Measurements from ENCODE around the gene TRPM5. TPM values are rescaled to one million over a fixed set of nuclear protein-coding genes. Genes with fewer than 3 reads are reported as not detected.

TRPM5 gene
- total RNA-seq, 4 donors from 2014 or later: 1.4 to 7.5 (median 4.3) TPM

DNA sequence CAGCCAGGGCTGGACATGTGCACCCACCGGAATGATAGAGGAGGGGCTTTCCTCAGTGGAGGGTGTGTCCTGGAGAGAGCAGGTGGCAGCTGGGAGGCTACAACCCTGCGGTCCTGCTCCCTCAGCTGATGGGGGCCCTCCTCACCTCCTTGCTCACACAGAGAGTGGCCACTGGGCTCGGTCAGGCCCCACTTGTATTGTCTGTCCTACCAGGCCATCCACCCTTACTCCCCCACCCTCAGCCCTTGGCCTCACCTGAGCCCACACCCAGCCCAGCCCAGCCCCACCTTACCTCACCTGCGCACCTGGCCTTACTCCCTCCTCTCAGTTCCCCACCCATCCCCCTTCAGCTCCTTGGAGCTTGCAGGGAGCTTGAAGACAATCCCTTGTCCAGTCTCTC, 3.1 kb downstream of the TRPM5 start:
- in situ Hi-C loops (cut with MboI; ENCODE audit: low pct_ligation_motif_present in 1 of 4, low pct_unique_long_range_greater_than_20kb in 1 of 4, low sequenced_read_pairs in 3 of 4): loop anchor here in 1 of 4 donors (25.0 kb wide), 1 partner anchor 446 kb away; the partner anchor contains the start of gene CDKN1C
- H3K9me3 ChIP-seq: no peaks in the 10 kb centered on the region
- TF ChIP-seq CTCF (IDR thresholded peaks at IDR 0.05) (no peak), EP300 (IDR thresholded peaks at IDR 0.05; ENCODE audit: low read depth) (no peak), POLR2AphosphoS5 (IDR thresholded peaks at IDR 0.05) (no peak), POLR2A (IDR thresholded peaks at IDR 0.05) (no peak)
- peak; percentile 73 for DNase-seq
- no peaks in the 10 kb centered on the region for H3K36me3 ChIP-seq
- H3K4me3 ChIP-seq: no peak overlapping the region
- H3K27ac ChIP-seq: peak overlapping the region in 2 of 4 donors; percentile 9 to 51
- H3K4me1 ChIP-seq: peaks cover 0 to 38% (median 29%) of the 10 kb centered on the region in 4 donors
- intact Hi-C loops (cut with DNase I; ENCODE audit: low total_unique reads): no loop called here
- 45% methylated on average over 3 of the region's 4 CpGs; no CpG with 5 or more reads in 1 of the 2 donors for WGBS, 2 donors (ENCODE audit: low coverage in 1 of 2)
- peaks cover 19% of the 10 kb centered on the region for H3K27me3 ChIP-seq

DNA sequence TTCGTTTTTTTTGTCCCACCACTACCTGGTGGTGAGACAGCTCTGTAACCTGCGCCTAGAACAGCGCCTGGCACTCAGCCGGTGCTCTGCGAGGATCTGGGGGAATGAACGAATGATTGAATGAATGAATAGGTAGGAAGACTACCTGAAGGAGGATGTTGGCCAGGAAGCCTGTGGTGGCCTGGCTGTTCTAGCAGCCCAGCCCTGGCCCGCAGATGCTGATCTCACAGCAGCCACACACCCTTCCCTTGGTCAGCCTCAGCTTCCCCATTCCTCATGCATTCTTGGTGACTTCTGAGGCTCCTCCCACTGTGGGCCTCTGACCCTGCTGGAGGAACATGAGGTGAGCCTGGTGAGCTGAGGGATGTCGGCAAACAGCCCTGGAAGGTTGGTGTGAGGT, 3.7 kb downstream of the TRPM5 start:
- H3K9me3 ChIP-seq: no peaks in the 10 kb centered on the region
- no peak for TF ChIP-seq CTCF (IDR thresholded peaks at IDR 0.05)
- TF ChIP-seq POLR2AphosphoS5 (IDR thresholded peaks at IDR 0.05): no peak
- no peak for TF ChIP-seq EP300 (IDR thresholded peaks at IDR 0.05; ENCODE audit: low read depth)
- TF ChIP-seq POLR2A (IDR thresholded peaks at IDR 0.05): no peak
- peak overlapping the region in 1 of 4 donors; percentile 51 for H3K27ac ChIP-seq
- peaks cover 18% of the 10 kb centered on the region for H3K27me3 ChIP-seq
- in situ Hi-C loops (cut with MboI; ENCODE audit: low pct_ligation_motif_present in 1 of 4, low pct_unique_long_range_greater_than_20kb in 1 of 4, low sequenced_read_pairs in 3 of 4) (loop anchor here in 1 of 4 donors (25.0 kb wide), 1 partner anchor 447 kb away; the partner anchor contains the start of gene CDKN1C), intact Hi-C loops (cut with DNase I; ENCODE audit: low total_unique reads) (no loop called here)
- 68 to 81% methylated on average over 7 to 8 of the region's 8 CpGs for WGBS, 2 donors (ENCODE audit: low coverage in 1 of 2)
- DNase-seq: no peak
- H3K4me3 ChIP-seq: no peak overlapping the region
- H3K4me1 ChIP-seq: peaks cover 0 to 32% (median 24%) of the 10 kb centered on the region in 4 donors
- no peaks in the 10 kb centered on the region for H3K36me3 ChIP-seq

GRCh38 chr11:2439820-2440219, 4.5 kb downstream of the TRPM5 start:
- DNase-seq: no peak
- H3K27ac ChIP-seq: no peak overlapping the region
- H3K4me1 ChIP-seq: peaks cover 0 to 30% (median 19%) of the 10 kb centered on the region in 4 donors
- intact Hi-C loops (cut with DNase I; ENCODE audit: low total_unique reads) (no loop called here), in situ Hi-C loops (cut with MboI; ENCODE audit: low pct_ligation_motif_present in 1 of 4, low pct_unique_long_range_greater_than_20kb in 1 of 4, low sequenced_read_pairs in 3 of 4) (loop anchor here in 2 of 4 donors (10.0 to 25.0 kb wide), 3 partner anchors 85 to 455 kb away; partner anchors contain the start of gene CDKN1C (in 1 of the 2))
- no peaks in the 10 kb centered on the region for H3K36me3 ChIP-seq
- WGBS, 2 donors (ENCODE audit: low coverage in 1 of 2): 93 to 96% methylated on average over 3 of the region's 3 CpGs
- no peak overlapping the region for H3K4me3 ChIP-seq
- H3K27me3 ChIP-seq: peaks cover 13% of the 10 kb centered on the region
- TF ChIP-seq EP300 (IDR thresholded peaks at IDR 0.05; ENCODE audit: low read depth): no peak
- no peak for TF ChIP-seq CTCF (IDR thresholded peaks at IDR 0.05)
- TF ChIP-seq POLR2AphosphoS5 (IDR thresholded peaks at IDR 0.05): no peak
- TF ChIP-seq POLR2A (IDR thresholded peaks at IDR 0.05): no peak
- H3K9me3 ChIP-seq: no peaks in the 10 kb centered on the region

DNA sequence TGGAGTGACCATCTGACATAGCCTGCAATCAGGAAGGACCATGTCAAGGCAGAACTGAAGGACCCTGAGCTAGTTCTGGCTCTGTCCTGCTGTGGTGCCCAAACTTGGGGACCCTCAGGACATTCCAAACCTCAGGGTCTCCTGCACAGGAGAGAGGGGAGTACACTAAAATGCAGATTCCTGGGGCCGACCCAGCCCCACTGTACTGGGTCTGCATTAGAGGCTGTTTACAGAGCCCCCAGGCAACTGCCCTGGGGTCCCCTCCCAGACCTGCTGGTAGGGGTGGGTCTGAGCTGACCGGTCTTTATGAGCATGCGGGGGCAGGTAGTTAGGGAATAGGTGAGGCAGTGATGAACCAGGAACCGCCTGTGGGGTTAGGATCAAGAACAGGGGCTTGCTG, 6.8 kb downstream of the TRPM5 start:
- WGBS, 2 donors (ENCODE audit: low coverage in 1 of 2): 63 to 92% methylated on average over 3 to 4 of the region's 4 CpGs
- Histone ChIP-seq H3K36me3 (no peaks in the 10 kb centered on the region), H3K27me3 (peaks cover 3% of the 10 kb centered on the region), H3K27ac (no peak overlapping the region), H3K9me3 (no peaks in the 10 kb centered on the region), H3K4me3 (no peak overlapping the region), H3K4me1 (peaks cover 0 to 16% (median 11%) of the 10 kb centered on the region in 4 donors)
- no peak for DNase-seq
- intact Hi-C loops (cut with DNase I; ENCODE audit: low total_unique reads) (no loop called here), in situ Hi-C loops (cut with MboI; ENCODE audit: low pct_ligation_motif_present in 1 of 4, low pct_unique_long_range_greater_than_20kb in 1 of 4, low sequenced_read_pairs in 3 of 4) (loop anchor here in 2 of 4 donors (10.0 to 25.0 kb wide), 3 partner anchors 87 to 457 kb away; partner anchors contain the start of gene CDKN1C (in 1 of the 2))
- TF ChIP-seq CTCF (IDR thresholded peaks at IDR 0.05) (no peak), POLR2A (IDR thresholded peaks at IDR 0.05) (no peak), EP300 (IDR thresholded peaks at IDR 0.05; ENCODE audit: low read depth) (no peak), POLR2AphosphoS5 (IDR thresholded peaks at IDR 0.05) (no peak)

All from transverse colon (tissue), 4 donors.